Mammary epithelial cell (primary cell): ENCODE data around the gene PBX1.

ENCODE experiments used
- CTCF ChIP-seq, 2 donors: IDR thresholded peaks in 1 of 2; conservative IDR thresholded peaks in 1 of 2; 2 replicates each; pipeline ENCODE4 v1.5.1; 2011 to 2012; ENCODE audit warnings: inconsistent platforms in 2 of 2, low read length in 2 of 2, mild to moderate bottlenecking in 2 of 2, control low read depth in 1 of 2, low read depth in 1 of 2; ENCODE audit not compliant: insufficient read depth in 1 of 2; ENCODE audit errors: extremely low read depth in 1 of 2
- EZH2 ChIP-seq: IDR thresholded peaks from 2 replicates; pipeline ENCODE4 v1.6.1; 2012; ENCODE audit warnings: low read length, inconsistent platforms, borderline replicate concordance

GRCh38 chr1:164780111-164780812, 221.3 kb downstream of the PBX1 start:
- no peak for TF ChIP-seq EZH2
- no peak for TF ChIP-seq CTCF (conservative IDR thresholded peaks at IDR 0.05 in 1 of 2, IDR thresholded peaks at IDR 0.05 in 1 of 2; ENCODE audit: extremely low read depth in 1 of 2, insufficient read depth in 1 of 2, low read depth in 1 of 2, low read length in 2 of 2)
